ENCODE results near the gene HMCN1.

- TF ChIP-seq CTCF (conservative IDR thresholded peaks at IDR 0.05 in 1 of 2, IDR thresholded peaks at IDR 0.05 in 1 of 2; ENCODE audit: low read depth in 1 of 2, low read length in 2 of 2) = no peak
- no peak for TF ChIP-seq EZH2 (IDR thresholded peaks at IDR 0.05; ENCODE audit: low read length, missing control alignments)
These were observed 246.7 kb downstream of the HMCN1 start for GRCh38 chr1:185980891-185981290.
